ENCODE data around the gene MICAL2. TPM values are rescaled to one million over a fixed set of nuclear protein-coding genes. Genes with fewer than 3 reads are reported as not detected.

MICAL2 gene
- total and polyA plus RNA-seq, 10 of the 15 experiments (the other 5 are each of a cell fraction or from before 2014, with no cell fraction given): 0.90 to 5.6 (median 2.4) TPM

- H3K9me3 ChIP-seq (replicated peaks; ENCODE audit: control insufficient read depth, insufficient read depth, low read length): no peaks in the 10 kb centered on the region
- H3K36me3 ChIP-seq (ENCODE audit: control insufficient read depth in 2 of 2, insufficient read depth in 2 of 2, low read length in 1 of 2): no peaks in the 10 kb centered on the region
- H4K20me1 ChIP-seq (ENCODE audit: control insufficient read depth, insufficient read depth): no peaks in the 10 kb centered on the region
- no peak overlapping the region for H2AFZ ChIP-seq (ENCODE audit: control insufficient read depth, low read depth, low read length)
- H3K4me3 ChIP-seq: no peak overlapping the region
- DNase-seq (ENCODE audit: low read depth, low spot score): no peak
- ChIA-PET CTCF (interaction anchor here (0.9 to 2.8 kb wide), 10 partner anchors 9 to 151 kb away, joined by 3 to 12 read pairs (median 6); no protein-coding TSS in a partner anchor), POLR2A (interaction anchor here (0.9 to 1.9 kb wide), 5 partner anchors 9 to 30 kb away, joined by 3 to 6 read pairs (median 3); no protein-coding TSS in a partner anchor), SMC1A (ENCODE audit: uncharacterized antibody, unreplicated experiment) (interaction anchor here (0.6 to 3.7 kb wide), 16 partner anchors 9 to 179 kb away, joined by 3 to 16 read pairs (median 4); no protein-coding TSS in a partner anchor), RAD21 (ENCODE audit: unreplicated experiment) (interaction anchor here (0.8 to 2.7 kb wide), 12 partner anchors 9 to 151 kb away, joined by 3 to 10 read pairs (median 4); no protein-coding TSS in a partner anchor)
- no peak for TF ChIP-seq EP300 (IDR thresholded peaks at IDR 0.05; ENCODE audit: borderline replicate concordance in 1 of 2, control insufficient read depth in 1 of 2, low read depth in 2 of 2, low read length in 2 of 2)
- TF ChIP-seq CBX3 (IDR thresholded peaks at IDR 0.05; ENCODE audit: borderline replicate concordance, low read depth): no peak
- no peak for TF ChIP-seq NR2C2 (IDR thresholded peaks at IDR 0.05; ENCODE audit: borderline replicate concordance, control insufficient read depth, insufficient read length, low read depth)
- TF ChIP-seq ZNF217 (IDR thresholded peaks at IDR 0.05): no peak
- ATAC-seq: no peak; the same call in 2 of the 3 replicates
- no peak for FAIRE-seq
- H3K27ac ChIP-seq (ENCODE audit: control insufficient read depth, insufficient read depth): no peak overlapping the region
- no TSS peak for BruUV-seq (replicated peaks)
- intact Hi-C loops (cut with micrococcal nuclease; ENCODE audit: unreplicated experiment): no loop called here
- no peaks in the 10 kb centered on the region for H3K79me2 ChIP-seq (ENCODE audit: control insufficient read depth, insufficient read depth, low read length)
- H3K4me2 ChIP-seq (ENCODE audit: control insufficient read depth, insufficient read depth): no peak overlapping the region
- no peaks in the 10 kb centered on the region for H3K27me3 ChIP-seq (replicated peaks in 1 of 2; ENCODE audit: control insufficient read depth in 2 of 2, insufficient read depth in 2 of 2, low read length in 1 of 2)
- in situ Hi-C loops (cut with MboI): no loop called here
- no peak overlapping the region for H3K9ac ChIP-seq (ENCODE audit: control insufficient read depth, insufficient read depth, low read length)
- 61% methylated on average over 8 of the region's 8 CpGs for WGBS (ENCODE audit: insufficient coverage, insufficient replicate concordance, low lambda C conversion rate, missing lambda C conversion rate)
- H3K4me1 ChIP-seq (ENCODE audit: control insufficient read depth, insufficient read depth, low read length): peaks cover 26% of the 10 kb centered on the region
Observed at GRCh38 chr11:12198251-12199222, 88.1 kb downstream of the MICAL2 start.
